ENCODE measurements around the gene RFTN1.

Gene RFTN1

GRCh38 chr3:16279010-16279801 is 234.3 kb downstream of the RFTN1 start:
- no peak for TF ChIP-seq CTCF (IDR thresholded peaks at IDR 0.05; ENCODE audit: extremely low read depth, missing control alignments)
- DNase-seq (ENCODE audit: low spot score): no peak

- DNase-seq (ENCODE audit: low spot score): no peak
These were observed 236.0 kb downstream of the RFTN1 start for GRCh38 chr3:16277471-16277870.

GRCh38 chr3:16273867-16274266 is 239.6 kb downstream of the RFTN1 start:
- TF ChIP-seq CTCF (IDR thresholded peaks at IDR 0.05; ENCODE audit: extremely low read depth, missing control alignments): no peak

More at GRCh38 chr3:16277471-16277870, 236.0 kb downstream of the RFTN1 start:
- TF ChIP-seq CTCF (IDR thresholded peaks at IDR 0.05; ENCODE audit: extremely low read depth, missing control alignments): no peak

GRCh38 chr3:16272588-16272987 is 240.9 kb downstream of the RFTN1 start:
- TF ChIP-seq CTCF (IDR thresholded peaks at IDR 0.05; ENCODE audit: extremely low read depth, missing control alignments): no peak
- DNase-seq (ENCODE audit: low spot score): no peak

More at GRCh38 chr3:16273867-16274266, 239.6 kb downstream of the RFTN1 start:
- no peak for DNase-seq (ENCODE audit: low spot score)

- TF ChIP-seq CTCF (IDR thresholded peaks at IDR 0.05; ENCODE audit: extremely low read depth, missing control alignments): no peak
These were observed 242.6 kb downstream of the RFTN1 start for GRCh38 chr3:16270855-16271254.

GRCh38 chr3:16266714-16267113 is 246.8 kb downstream of the RFTN1 start:
- no peak for TF ChIP-seq CTCF (IDR thresholded peaks at IDR 0.05; ENCODE audit: extremely low read depth, missing control alignments)
- DNase-seq (ENCODE audit: low spot score): no peak

More at GRCh38 chr3:16270855-16271254, 242.6 kb downstream of the RFTN1 start:
- DNase-seq (ENCODE audit: low spot score): no peak

All from GM20000 (cell line).